HG03378 (cell line): ENCODE results near the gene RNU7-1.

Experiments used
- ATAC-seq: cut with Tn5 transposase; IDR thresholded peaks from one replicate; pipeline ENCODE4 v1.9.1; 2021; ENCODE audit warnings: mild to moderate bottlenecking, moderate library complexity; ENCODE audit not compliant: unreplicated experiment

The RNU7-1 gene

GRCh38 chr12:6952121-6952862 is 8.7 kb downstream of the RNU7-1 start:
- no peak for ATAC-seq

GRCh38 chr12:6952863-6953441 is 9.3 kb downstream of the RNU7-1 start:
- no peak for ATAC-seq

- peak; percentile 40 for ATAC-seq
These were observed 10.1 kb downstream of the RNU7-1 start for GRCh38 chr12:6953442-6954315.

- ATAC-seq = no peak
These were observed 10.9 kb downstream of the RNU7-1 start for GRCh38 chr12:6954316-6955107.

GRCh38 chr12:6955108-6956020 is 11.7 kb downstream of the RNU7-1 start:
- no peak for ATAC-seq

GRCh38 chr12:6956021-6956727 is 12.6 kb downstream of the RNU7-1 start:
- ATAC-seq = no peak

- ATAC-seq = no peak
These were observed 13.6 kb downstream of the RNU7-1 start for GRCh38 chr12:6957151-6957701.

- ATAC-seq = no peak
These were observed 14.4 kb downstream of the RNU7-1 start for GRCh38 chr12:6957741-6958608.

GRCh38 chr12:6958609-6959057 is 15.0 kb downstream of the RNU7-1 start:
- ATAC-seq = no peak

- ATAC-seq = peak; percentile 43
These were observed 15.6 kb downstream of the RNU7-1 start for GRCh38 chr12:6959058-6959804.

GRCh38 chr12:6959805-6960592 is 16.4 kb downstream of the RNU7-1 start:
- ATAC-seq = no peak

GRCh38 chr12:6960593-6961277 is 17.1 kb downstream of the RNU7-1 start:
- ATAC-seq = no peak

GRCh38 chr12:6961278-6961694 is 17.7 kb downstream of the RNU7-1 start:
- ATAC-seq = no peak

GRCh38 chr12:6961695-6962284 is 18.2 kb downstream of the RNU7-1 start:
- ATAC-seq = no peak

- ATAC-seq = no peak
These were observed 18.8 kb downstream of the RNU7-1 start for GRCh38 chr12:6962285-6963015.
